Nephron (organoid): ENCODE measurements around the gene LENEP.

Source experiments
- H3K27ac Mint-ChIP-seq, 3 experiments: 2 replicates each; pipeline ENCODE4 v1.8.0; 2020; ENCODE audit warnings: mixed read lengths in 3 of 3, mild to moderate bottlenecking in 2 of 3, moderate library complexity in 1 of 3
- H3K27me3 Mint-ChIP-seq: 2 replicates; pipeline ENCODE4 v1.8.0; 2021; ENCODE audit warnings: low read depth, mild to moderate bottlenecking, moderate library complexity, mixed read lengths
- H3K36me3 Mint-ChIP-seq: 2 replicates; pipeline ENCODE4 v1.8.0; 2020; ENCODE audit warnings: low read depth, mixed read lengths
- H3K4me1 Mint-ChIP-seq: 2 replicates; pipeline ENCODE4 v1.8.0; 2020; ENCODE audit warnings: mixed read lengths
- H3K4me3 Mint-ChIP-seq, 3 experiments: 2 replicates each; pipeline ENCODE4 v1.8.0; 2020; ENCODE audit warnings: mild to moderate bottlenecking in 3 of 3, mixed read lengths in 3 of 3, moderate library complexity in 2 of 3
- H3K9me3 Mint-ChIP-seq: 2 replicates; pipeline ENCODE4 v1.8.0; 2020; ENCODE audit warnings: mixed read lengths
- CTCF ChIP-seq, 3 experiments: fragments of 200-600 bp; sonication (generic); IDR thresholded peaks; one replicate each; pipeline ENCODE4 v1.5.0; 2021; ENCODE audit warnings: antibody characterized with exemption in 3 of 3; ENCODE audit not compliant: unreplicated experiment in 3 of 3

The LENEP gene

GRCh38 chr1:155037851-155038441 is 44.6 kb downstream of the LENEP start:
- H3K36me3 Mint-ChIP-seq: no peaks in the 10 kb centered on the region

GRCh38 chr1:155038602-155039307 is 45.4 kb downstream of the LENEP start:
- TF ChIP-seq CTCF (IDR thresholded peaks at IDR 0.05; ENCODE audit: unreplicated experiment in 3 of 3): no peak
- Mint-ChIP-seq H3K27me3 (peaks cover 7% of the 10 kb centered on the region), H3K4me3 (no peak overlapping the region), H3K4me1 (no peaks in the 10 kb centered on the region), H3K36me3 (no peaks in the 10 kb centered on the region), H3K9me3 (no peaks in the 10 kb centered on the region), H3K27ac (peak overlapping the region in 1 of 3 experiments; percentile 14)

More at GRCh38 chr1:155037851-155038441, 44.6 kb downstream of the LENEP start:
- H3K9me3 Mint-ChIP-seq: no peaks in the 10 kb centered on the region
- H3K4me3 Mint-ChIP-seq: no peak overlapping the region
- TF ChIP-seq CTCF (IDR thresholded peaks at IDR 0.05; ENCODE audit: unreplicated experiment in 3 of 3): no peak
- H3K4me1 Mint-ChIP-seq: no peaks in the 10 kb centered on the region
- peaks cover 7% of the 10 kb centered on the region for H3K27me3 Mint-ChIP-seq
- H3K27ac Mint-ChIP-seq: peak overlapping the region in 1 of 3 experiments; percentile 14

- H3K4me3 Mint-ChIP-seq: no peak overlapping the region
These were observed 45.9 kb downstream of the LENEP start for GRCh38 chr1:155039308-155039669.

GRCh38 chr1:155040358-155041093 is 47.1 kb downstream of the LENEP start:
- Mint-ChIP-seq H3K27ac (no peak overlapping the region), H3K36me3 (no peaks in the 10 kb centered on the region), H3K4me3 (no peak overlapping the region), H3K9me3 (no peaks in the 10 kb centered on the region), H3K27me3 (peaks cover 17% of the 10 kb centered on the region), H3K4me1 (peaks cover 7% of the 10 kb centered on the region)
- TF ChIP-seq CTCF (IDR thresholded peaks at IDR 0.05; ENCODE audit: unreplicated experiment in 3 of 3): no peak

More at GRCh38 chr1:155039308-155039669, 45.9 kb downstream of the LENEP start:
- H3K9me3 Mint-ChIP-seq: no peaks in the 10 kb centered on the region
- no peak for TF ChIP-seq CTCF (IDR thresholded peaks at IDR 0.05; ENCODE audit: unreplicated experiment in 3 of 3)
- peaks cover 11% of the 10 kb centered on the region for H3K27me3 Mint-ChIP-seq
- no peaks in the 10 kb centered on the region for H3K36me3 Mint-ChIP-seq
- no peaks in the 10 kb centered on the region for H3K4me1 Mint-ChIP-seq
- no peak overlapping the region for H3K27ac Mint-ChIP-seq

- no peak overlapping the region for H3K4me3 Mint-ChIP-seq
- no peak overlapping the region for H3K27ac Mint-ChIP-seq
- no peaks in the 10 kb centered on the region for H3K36me3 Mint-ChIP-seq
- H3K27me3 Mint-ChIP-seq: peaks cover 15% of the 10 kb centered on the region
- no peaks in the 10 kb centered on the region for H3K9me3 Mint-ChIP-seq
- H3K4me1 Mint-ChIP-seq: peaks cover 7% of the 10 kb centered on the region
- no peak for TF ChIP-seq CTCF (IDR thresholded peaks at IDR 0.05; ENCODE audit: unreplicated experiment in 3 of 3)
These were observed 49.4 kb downstream of the LENEP start for GRCh38 chr1:155042789-155043188.
